Right cardiac atrium (tissue), 5 donors: Measurements from ENCODE around the gene FUT1. TPM values are rescaled to one million over a fixed set of nuclear protein-coding genes. Genes with fewer than 3 reads are reported as not detected.

ENCODE experiments used
- ATAC-seq, 2 donors: fragments of 200-7000 bp; cut with Tn5 transposase; one replicate each; pipeline versions ENCODE4 v1.8.0 to v1.9.1; 2020; ENCODE audit warnings: moderate library complexity in 2 of 2, mild to moderate bottlenecking in 1 of 2
- DNase-seq, 3 donors: peaks; one replicate each; pipeline ENCODE4 v3.0.0-alpha.2; 2020
- H3K27ac ChIP-seq: one replicate; pipeline ENCODE4 v1.5.1; 2013; ENCODE audit warnings: mild to moderate bottlenecking, low read length, control low read depth, moderate library complexity
- H3K27me3 ChIP-seq: one replicate; pipeline ENCODE4 v1.6.1; 2013; ENCODE audit not compliant: control insufficient read depth, insufficient read depth
- H3K4me1 ChIP-seq: one replicate; pipeline ENCODE4 v1.6.1; 2013; ENCODE audit warnings: low read length; ENCODE audit not compliant: control insufficient read depth, insufficient read depth
- H3K4me3 ChIP-seq: one replicate; pipeline ENCODE4 v1.5.1; 2013; ENCODE audit warnings: low read length, control low read depth
- H3K9me3 ChIP-seq: one replicate; pipeline ENCODE4 v1.6.1; 2013; ENCODE audit warnings: low read length; ENCODE audit not compliant: control insufficient read depth
- WGBS: extraction: QIAGEN DNeasy Blood & Tissue Kit; methylation state at CpG from one replicate; pipeline ENCODE4 v1.1.7; 2013; 5-methylcytosine and 5-hydroxymethylcytosine counted together
- intact Hi-C, 4 donors: fragments of 100-400 bp; cut with DNase I; formaldehyde crosslinking; loops; one replicate each; pipeline versions ENCODE4 v1.11.0 to v1.14.0; 2022 to 2023
- polyA plus RNA-seq: library from polyadenylated mRNA; stranded (reverse); fragments of 200-250 nt; gene quantifications from one replicate; pipeline ENCODE4 v1.2.3, GENCODE V29; 2013
- total RNA-seq, 4 donors: library from RNA; stranded (reverse); fragmentation: NEBNext Ultra II Directional; extraction: Animal tissue kit (Norgen Biotek cat#: 25700); gene quantifications; one replicate each; pipeline ENCODE4 v1.2.1, GENCODE V29; 2021
- donor health status: healthy with polysubstance abuse.
- donor health status: DM: no; HTN: yes; CAD: no.
- donor health status: DM: no; HTN: no; CAD: no.
- donor health status: DM: no; HTN: yes; CAD: no; lungs with severe emphysema.
- donor health status: DM: yes; HTN: yes; CAD: no.

Gene FUT1
- total and polyA plus RNA-seq, 5 donors = 2.2 to 4.0 (median 2.7) TPM

DNA sequence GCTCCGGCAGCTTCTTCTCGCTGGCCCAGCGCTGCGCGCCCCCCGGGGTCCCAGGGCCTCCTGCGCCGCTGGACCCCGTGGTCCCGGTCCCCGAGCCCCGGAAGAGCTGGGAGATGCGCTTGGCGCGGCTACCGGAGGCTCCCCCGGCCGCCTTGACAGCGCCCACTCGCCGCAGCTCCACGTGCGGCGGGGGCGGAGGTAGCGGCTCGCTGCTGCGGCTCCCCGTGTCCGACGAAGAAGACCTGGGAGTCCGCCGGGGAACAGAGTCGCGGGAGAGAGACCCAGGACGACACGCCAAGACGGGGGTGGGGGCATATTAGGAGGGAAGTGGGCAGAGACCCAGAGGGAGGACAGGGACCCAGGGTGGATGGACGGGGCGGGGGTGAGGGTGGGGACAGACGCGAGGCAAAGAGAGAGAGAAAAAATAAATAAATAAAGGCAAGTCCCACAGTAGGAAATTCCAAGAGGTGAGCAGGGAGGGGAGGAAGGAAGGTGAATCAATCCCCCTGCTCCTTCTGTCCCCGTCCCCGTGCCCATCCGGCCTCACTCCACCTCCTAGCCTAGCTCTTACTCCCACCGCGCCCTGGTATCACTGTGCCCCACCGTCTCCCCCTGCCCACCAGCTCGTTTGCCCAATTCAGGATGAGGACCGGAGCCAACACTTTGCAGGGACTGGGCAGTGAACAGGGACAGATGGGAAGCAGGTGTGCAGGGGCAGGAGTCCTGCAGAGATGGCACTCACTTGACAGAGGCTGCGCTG, 12.9 kb downstream of the FUT1 start:
- Histone ChIP-seq H3K9me3 (no peaks in the 10 kb centered on the region), H3K27me3 (no peaks in the 10 kb centered on the region), H3K4me1 (no peaks in the 10 kb centered on the region), H3K27ac (peak overlapping the region; percentile 53), H3K4me3 (peak overlapping the region; percentile 58)
- ATAC-seq (no peak), DNase-seq (peak in 2 of 3 donors; percentile 23 to 58)
- intact Hi-C loops = no loop called here
- 12% methylated on average over 51 of the region's 51 CpGs for WGBS

DNA sequence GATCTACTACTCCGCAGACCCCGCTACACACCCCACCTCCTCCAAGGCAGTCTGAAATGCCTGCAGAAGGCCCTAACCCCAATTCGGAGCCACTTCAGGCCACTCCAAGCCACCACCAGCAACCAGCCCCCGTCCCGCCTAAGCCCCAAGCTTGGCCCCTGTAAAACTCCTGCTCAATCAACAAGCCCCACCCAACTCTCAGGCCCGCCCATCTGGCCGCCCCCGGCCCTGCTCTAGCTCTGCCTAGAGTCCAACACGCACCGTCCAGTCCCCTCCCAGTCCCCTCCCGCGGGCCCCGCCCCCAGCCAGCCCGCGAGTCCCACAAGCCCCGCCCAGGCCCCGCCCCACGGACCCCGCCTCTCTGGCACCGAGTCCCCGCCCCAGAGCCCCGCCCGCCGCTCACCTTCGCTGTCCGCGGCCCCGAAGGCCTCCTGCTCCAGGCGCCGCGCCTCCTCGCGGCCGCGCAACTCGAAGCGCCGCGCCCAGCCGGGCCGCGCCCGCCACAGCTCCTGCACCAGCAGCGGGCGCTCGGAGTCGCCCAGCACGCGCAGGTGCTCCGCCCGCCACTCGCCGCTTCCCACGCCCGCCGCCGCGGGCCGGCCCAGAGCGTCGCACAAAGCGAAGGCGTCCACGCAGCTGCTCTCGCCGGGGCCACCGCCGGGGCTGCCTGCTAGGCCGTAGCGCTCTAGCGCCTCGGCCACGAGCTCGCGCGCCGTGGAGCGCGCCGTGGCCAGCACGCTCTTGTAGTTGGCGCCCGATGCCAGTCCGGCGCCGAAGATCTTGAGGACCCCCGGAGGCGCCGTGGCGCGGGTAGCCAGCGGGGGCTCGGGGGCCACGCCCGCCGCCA, 13.7 kb downstream of the FUT1 start:
- ATAC-seq (peak; percentile 79 to 91), DNase-seq (peak; percentile 95 to 98 (median 97))
- no peaks in the 10 kb centered on the region for H3K4me1 ChIP-seq
- 2% methylated on average over 92 of the region's 96 CpGs for WGBS
- H3K27me3 ChIP-seq = no peaks in the 10 kb centered on the region
- peak overlapping the region; percentile 61 for H3K27ac ChIP-seq
- peak overlapping the region; percentile 58 for H3K4me3 ChIP-seq
- no peaks in the 10 kb centered on the region for H3K9me3 ChIP-seq
- intact Hi-C loops = no loop called here

DNA sequence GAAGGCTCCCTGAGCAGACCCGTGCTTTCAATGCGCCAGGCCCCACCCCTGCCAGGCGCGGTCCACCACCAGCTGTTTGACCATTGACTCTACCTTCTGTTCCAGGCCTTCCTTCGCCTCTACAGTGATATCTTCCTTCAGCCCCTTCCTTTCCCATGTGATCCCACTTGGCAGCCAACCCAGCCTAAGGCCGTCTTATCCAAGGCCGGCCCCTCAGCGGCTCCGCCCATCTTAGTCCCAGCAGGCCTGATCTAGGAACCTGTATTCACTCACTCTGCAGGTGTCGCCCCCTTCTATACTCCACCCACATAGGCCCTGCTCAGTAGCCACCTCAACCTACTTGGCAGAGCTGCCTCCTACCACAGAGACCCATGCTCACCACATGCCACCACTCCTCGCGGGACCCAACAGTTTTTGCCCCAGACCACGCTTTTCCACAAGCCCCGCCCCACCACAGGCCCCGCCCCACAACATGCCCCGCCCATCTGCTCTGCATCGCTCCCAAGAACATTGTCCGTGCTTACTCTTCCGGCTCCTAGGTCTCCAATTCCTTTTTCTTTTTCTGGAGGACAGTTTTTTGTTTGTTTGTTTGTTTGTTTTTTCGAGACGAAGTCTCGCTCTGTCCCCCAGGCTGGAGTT, 15.0 kb downstream of the FUT1 start:
- Histone ChIP-seq H3K4me1 (no peaks in the 10 kb centered on the region), H3K4me3 (no peak overlapping the region), H3K9me3 (no peaks in the 10 kb centered on the region), H3K27ac (no peak overlapping the region), H3K27me3 (no peaks in the 10 kb centered on the region)
- peak in 1 of 2 donors; percentile 33 for ATAC-seq
- intact Hi-C loops = no loop called here
- 53% methylated on average over 22 of the region's 22 CpGs for WGBS
- peak; percentile 68 to 81 (median 77) for DNase-seq

DNA sequence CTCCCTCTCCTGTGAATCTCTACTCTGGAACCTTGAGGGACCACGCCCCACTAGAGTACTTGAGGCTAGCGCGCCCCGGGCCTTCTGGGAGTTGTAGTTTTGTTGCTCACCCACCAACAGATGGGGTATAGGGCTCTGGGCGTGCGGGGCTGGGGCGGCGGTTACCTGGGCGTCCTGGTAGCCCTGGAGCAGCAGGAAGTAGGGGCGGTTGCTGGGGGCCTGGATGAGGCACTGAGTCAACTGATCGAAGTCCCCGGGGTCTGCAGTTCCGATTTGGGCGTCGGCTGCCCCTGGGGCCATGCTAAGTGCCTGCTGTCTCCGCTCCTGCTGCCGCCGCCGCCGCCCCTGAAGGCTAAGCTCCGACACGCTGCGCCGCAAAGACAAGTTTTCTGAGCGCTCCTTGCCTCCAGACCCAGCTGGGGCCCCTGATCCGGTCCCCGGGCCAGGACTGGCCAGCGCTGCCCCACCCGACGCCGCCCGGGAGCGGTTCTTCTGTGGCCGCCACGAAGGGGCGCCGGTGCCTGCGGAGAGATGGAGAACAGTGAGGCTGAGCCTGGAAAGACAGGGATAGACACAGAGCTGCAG, 17.3 kb downstream of the FUT1 start:
- Histone ChIP-seq H3K4me1 (no peaks in the 10 kb centered on the region), H3K4me3 (no peak overlapping the region), H3K27me3 (no peaks in the 10 kb centered on the region), H3K27ac (no peak overlapping the region), H3K9me3 (no peaks in the 10 kb centered on the region)
- peak in 2 of 3 donors; percentile 43 to 60 for DNase-seq
- 43% methylated on average over 38 of the region's 38 CpGs for WGBS
- no peak for ATAC-seq
- intact Hi-C loops = no loop called here

DNA sequence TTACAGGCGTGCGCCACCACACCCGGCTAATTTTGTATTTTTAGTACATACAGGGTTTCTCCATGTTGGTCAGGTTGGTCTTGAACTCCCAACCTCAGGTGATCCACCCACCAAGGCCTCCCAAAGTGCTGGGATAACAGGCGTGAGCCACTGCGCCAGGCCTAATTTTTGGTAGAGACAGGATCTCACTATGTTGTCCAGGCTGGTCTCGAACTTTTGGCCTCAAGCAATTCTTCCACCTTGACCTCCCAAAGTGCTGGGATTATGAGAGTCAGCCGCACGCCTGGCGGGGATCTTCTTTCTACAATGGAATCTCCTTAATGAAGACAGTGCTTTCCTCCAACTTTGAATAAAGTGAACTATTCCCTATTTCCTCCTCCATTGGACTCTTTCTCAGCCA, 17.8 kb downstream of the FUT1 start:
- Histone ChIP-seq H3K4me3 (no peak overlapping the region), H3K27ac (no peak overlapping the region), H3K4me1 (no peaks in the 10 kb centered on the region), H3K9me3 (no peaks in the 10 kb centered on the region), H3K27me3 (no peaks in the 10 kb centered on the region)
- WGBS = 95% methylated on average over 9 of the region's 9 CpGs
- peak in 2 of 3 donors; percentile 21 to 30 for DNase-seq
- intact Hi-C loops = no loop called here
- no peak for ATAC-seq

DNA sequence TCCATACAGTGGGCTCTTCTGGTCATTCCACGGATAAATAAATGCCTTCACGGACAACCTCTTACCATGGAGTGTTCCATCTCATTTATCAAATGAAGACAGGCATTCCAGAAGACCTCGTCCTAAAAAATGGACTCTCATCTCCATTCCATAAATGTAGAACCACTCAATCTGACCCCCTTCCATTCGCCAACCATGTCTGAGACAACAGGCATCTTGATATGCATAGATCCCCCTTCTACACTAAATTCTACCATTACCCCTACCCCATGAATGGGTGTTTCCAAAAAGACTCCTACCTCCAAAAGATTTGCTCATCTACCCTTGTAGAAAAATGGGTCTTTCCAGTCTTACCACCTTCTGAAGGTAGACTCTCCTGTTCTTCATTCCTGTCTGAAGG, 21.0 kb downstream of the FUT1 start:
- intact Hi-C loops = no loop called here
- H3K4me3 ChIP-seq = no peak overlapping the region
- 91% methylated on average over 4 of the region's 4 CpGs for WGBS
- DNase-seq (no peak), ATAC-seq (no peak)
- no peaks in the 10 kb centered on the region for H3K9me3 ChIP-seq
- no peaks in the 10 kb centered on the region for H3K27me3 ChIP-seq
- no peaks in the 10 kb centered on the region for H3K4me1 ChIP-seq
- H3K27ac ChIP-seq = no peak overlapping the region

DNA sequence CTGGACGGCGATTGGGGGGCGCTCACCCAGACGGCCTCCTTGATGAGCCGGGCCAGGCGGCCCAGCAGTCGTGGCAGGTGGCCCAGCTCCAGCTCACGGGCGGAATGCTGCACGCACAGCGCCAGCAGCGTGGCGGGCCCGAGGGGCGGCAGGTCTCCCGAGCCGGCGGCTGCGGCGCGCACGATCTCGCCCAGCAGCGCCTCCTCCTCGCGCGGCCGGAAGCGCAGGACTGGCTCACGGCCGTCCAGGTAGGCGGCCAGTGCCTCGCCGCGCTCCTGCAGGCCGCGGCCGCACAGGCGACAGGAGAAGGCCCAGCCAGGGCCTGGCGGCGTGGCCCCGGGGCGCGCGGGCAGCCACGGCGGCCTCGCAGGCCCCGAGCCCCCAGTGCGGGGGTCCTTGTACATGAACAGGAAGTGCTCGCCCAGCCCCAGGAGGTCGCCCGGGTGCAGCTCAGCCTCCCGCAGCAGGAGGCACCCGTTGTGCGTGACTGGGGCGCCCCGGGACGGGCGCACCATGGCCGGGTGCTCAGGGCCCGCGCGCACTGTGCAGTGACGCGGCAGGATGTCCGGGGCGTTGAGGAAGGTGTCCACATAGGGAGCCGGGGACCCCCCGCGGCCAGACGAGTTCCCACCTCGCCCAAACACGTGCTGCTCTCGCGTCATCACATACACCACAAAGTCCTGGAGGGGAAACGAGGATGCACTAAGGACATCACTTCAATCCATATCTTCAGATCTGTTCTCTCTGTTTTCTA, 23.4 kb downstream of the FUT1 start:
- H3K27ac ChIP-seq = no peak overlapping the region
- ATAC-seq = no peak

DNA sequence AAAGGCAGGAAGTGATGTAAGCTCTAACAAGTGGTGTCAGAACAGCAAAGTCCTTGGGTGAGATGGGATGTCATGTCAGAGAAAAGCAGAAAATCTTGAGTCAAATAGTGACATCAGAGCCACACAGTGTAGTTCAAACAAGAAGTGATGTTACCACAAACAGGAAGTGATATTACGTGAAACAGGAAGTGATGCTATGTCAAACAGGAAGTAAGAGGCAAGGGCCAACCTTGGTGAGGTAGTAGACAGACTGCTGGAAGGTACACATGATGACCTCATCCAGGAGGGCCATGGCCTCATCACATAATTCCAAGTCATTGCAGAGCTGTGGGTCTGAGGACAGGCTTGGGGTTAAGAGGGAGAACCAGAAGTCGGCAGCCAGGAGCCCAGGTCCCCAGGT, 25.9 kb downstream of the FUT1 start:
- Histone ChIP-seq H3K4me3 (no peak overlapping the region), H3K27ac (peak overlapping the region; percentile 12), H3K9me3 (no peaks in the 10 kb centered on the region), H3K4me1 (peaks cover 5% of the 10 kb centered on the region), H3K27me3 (no peaks in the 10 kb centered on the region)
- intact Hi-C loops = no loop called here
- 69% methylated on average over 2 of the region's 2 CpGs for WGBS
- DNase-seq = peak in 1 of 3 donors; percentile 42
- peak in 1 of 2 donors; percentile 8 for ATAC-seq

More for the DNA sequence above, 23.4 kb downstream of the FUT1 start:
- H3K27me3 ChIP-seq = no peaks in the 10 kb centered on the region
- H3K4me1 ChIP-seq = peaks cover 5% of the 10 kb centered on the region
- no peaks in the 10 kb centered on the region for H3K9me3 ChIP-seq
- peak in 2 of 3 donors; percentile 68 for DNase-seq
- 50% methylated on average over 77 of the region's 77 CpGs for WGBS
- intact Hi-C loops = no loop called here
- H3K4me3 ChIP-seq = peak overlapping the region; percentile 12

DNA sequence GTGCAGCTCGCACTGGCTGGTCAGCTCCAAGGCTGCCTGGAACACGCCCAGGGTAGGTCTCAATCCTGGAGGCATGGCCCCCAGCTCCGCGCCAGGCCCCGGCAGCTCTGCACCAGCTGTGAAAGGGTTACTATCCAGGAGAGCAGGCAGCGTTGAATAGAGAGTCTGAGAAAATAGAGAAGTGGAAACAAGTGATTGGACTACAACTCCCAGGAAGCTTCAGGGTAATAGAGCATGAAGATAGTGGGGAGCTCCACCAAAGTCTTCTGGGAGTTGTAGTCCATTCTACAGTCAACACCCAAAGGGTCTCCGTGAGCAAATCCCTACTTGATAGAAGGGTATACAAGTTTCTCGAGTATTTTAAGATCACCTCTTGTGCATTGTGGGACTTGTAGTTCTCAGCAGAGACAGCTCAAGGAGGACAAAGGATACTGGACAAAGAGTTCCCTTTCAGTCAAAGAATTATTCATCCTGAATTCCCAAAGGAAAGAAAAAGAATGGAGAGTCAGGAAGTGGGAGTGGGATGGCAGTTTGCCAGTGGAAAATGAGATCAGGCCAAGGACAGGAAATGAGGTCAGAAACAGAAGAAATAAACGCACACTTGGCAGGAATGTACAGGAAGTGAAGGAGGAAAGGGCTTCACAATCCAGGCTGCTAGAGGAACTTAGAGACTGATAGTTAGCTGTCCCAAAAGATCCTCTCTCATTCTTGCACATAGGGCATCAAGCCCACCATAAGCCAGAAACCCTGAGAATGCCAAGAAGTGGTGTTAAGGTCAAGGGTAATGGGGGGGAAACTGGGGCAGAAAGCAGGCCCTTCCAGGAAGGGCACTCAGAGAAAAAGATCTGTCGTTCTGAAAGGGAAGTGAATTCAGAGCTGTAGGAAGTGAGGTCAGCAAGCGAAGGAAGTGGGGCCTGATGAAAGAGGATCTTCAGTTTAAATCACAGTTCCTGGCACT, 27.4 kb downstream of the FUT1 start:
- ATAC-seq (peak; percentile 25 to 60), DNase-seq (peak; percentile 69 to 78 (median 76))
- WGBS = 41% methylated on average over 11 of the region's 11 CpGs
- peaks cover 5% of the 10 kb centered on the region for H3K4me1 ChIP-seq
- intact Hi-C loops = no loop called here
- no peak overlapping the region for H3K4me3 ChIP-seq
- H3K9me3 ChIP-seq = no peaks in the 10 kb centered on the region
- H3K27me3 ChIP-seq = no peaks in the 10 kb centered on the region
- H3K27ac ChIP-seq = peak overlapping the region; percentile 89
